K562 (cell line): ENCODE results near the gene SRRM5. TPM values are rescaled to one million over a fixed set of nuclear protein-coding genes. Genes with fewer than 3 reads are reported as not detected.

Experiments used
- CHD7 ChIP-seq: fragments of 200-600 bp; sonication (generic); IDR thresholded peaks from one replicate; pipeline ENCODE4 v1.6.1; 2012; ENCODE audit warnings: mild to moderate bottlenecking, low read depth, low read length, inconsistent platforms
- CSDE1 ChIP-seq, 2 experiments: fragments of 450-650 bp; IDR thresholded peaks; 2 replicates each; pipeline ENCODE4 v1.6.1; 2016; ENCODE audit warnings: mild to moderate bottlenecking in 1 of 2
- ELK3 ChIP-seq: fragments of 450-650 bp; formaldehyde crosslinking; IDR thresholded peaks from 2 replicates; pipeline ENCODE4 v1.4.0; 2020; ENCODE audit warnings: mild to moderate bottlenecking
- PCBP2 ChIP-seq: fragments of 200-400 bp; formaldehyde crosslinking; IDR thresholded peaks from 2 replicates; pipeline ENCODE4 v1.6.1; 2018; ENCODE audit warnings: low read length, low read depth, mild to moderate bottlenecking, moderate library complexity; ENCODE audit not compliant: poor library complexity, severe bottlenecking
- PHB ChIP-seq: fragments of 250-450 bp; sonication (Bioruptor Pico); IDR thresholded peaks from 2 replicates; pipeline ENCODE4 v1.5.0; 2021
- PKNOX1 ChIP-seq: fragments of 450-650 bp; IDR thresholded peaks from 2 replicates; pipeline ENCODE4 v1.6.1; 2016
- RFX1 ChIP-seq: fragments of 450-650 bp; IDR thresholded peaks from 2 replicates; pipeline ENCODE4 v1.6.1; 2016; ENCODE audit warnings: mild to moderate bottlenecking, moderate library complexity
- TEAD4 ChIP-seq, 2 experiments: sonication (generic) in 1 of 2; formaldehyde crosslinking in 1 of 2; IDR thresholded peaks; 2 replicates each; pipeline versions ENCODE4 v1.6.1 to v1.8.0; 2012 to 2022; ENCODE audit warnings: borderline replicate concordance in 1 of 2, inconsistent platforms in 1 of 2, low read length in 1 of 2, mild to moderate bottlenecking in 1 of 2, missing genetic modification reagents in 1 of 2
- U2AF1 ChIP-seq: fragments of 200-400 bp; formaldehyde crosslinking; optimal IDR thresholded peaks from 2 replicates; pipeline ENCODE3; 2017; ENCODE audit warnings: mild to moderate bottlenecking, low read depth, low read length, moderate library complexity
- ZFP30 ChIP-seq: fragments of 250-450 bp; sonication (Bioruptor Pico); IDR thresholded peaks from 2 replicates; pipeline ENCODE4 v1.8.0; 2022; ENCODE audit warnings: moderate library complexity, mild to moderate bottlenecking, inconsistent platforms, borderline replicate concordance
- polyA plus RNA-seq, 8 experiments: library from polyadenylated mRNA; depleted of rRNA in 4 of 8; stranded (reverse) in 5 of 8; unstranded in 3 of 8; fragments of >200 nt; fragmentation: Nextera tagmentation in 2 of 8; fragmentation: Illumina TruSeq in 1 of 8; extraction: Ambion mirVana in 2 of 8; extraction: Trizol in 1 of 8; gene quantifications; 2 replicates each; pipeline versions ENCODE4 v1.2.1 to v1.2.3, GENCODE V29; 2011 to 2014; ENCODE audit warnings: inconsistent platforms in 1 of 8, missing spikeins in 1 of 8
- total RNA-seq, 7 experiments: library from RNA; depleted of rRNA in 6 of 7; stranded (reverse); fragments of >200 nt in 6 of 7; fragmentation: Illumina TruSeq in 2 of 7; extraction: Trizol in 2 of 7; gene quantifications; 2 replicates each; pipeline versions ENCODE4 v1.2.1 to v1.2.3, GENCODE V29; 2011 to 2021; ENCODE audit warnings: low replicate concordance in 1 of 7

Gene SRRM5
- total and polyA plus RNA-seq, 9 of the 15 experiments (the other 6 are each of a cell fraction or from before 2014, with no cell fraction given), result 0.09 to 0.45 (median 0.18) TPM; not detected in 2

- TF ChIP-seq ZFP30 (CRISPR knock-in tag) (no peak), PHB (CRISPR knock-in tag) (no peak), RFX1 (no peak), CSDE1 (IDR thresholded peaks at IDR 0.05) (no peak), U2AF1 (no peak), PCBP2 (no peak), TEAD4 (IDR thresholded peaks at IDR 0.05; ENCODE audit: low read length) (0 out of 2 replicates have a peak, but pooled peaks have one; percentile 33), TEAD4 (CRISPR knock-in tag; IDR thresholded peaks at IDR 0.05; ENCODE audit: borderline replicate concordance) (no peak), PKNOX1 (peak; percentile 71), CHD7 (no peak), ELK3 (CRISPR knock-in tag) (no peak)
Measured at GRCh38 chr19:43651758-43652545, 40.1 kb downstream of the SRRM5 start (continued).
